Transverse colon (tissue), 4 donors: Measurements from ENCODE around the gene ZNF414.

Experiments
- CTCF ChIP-seq, 5 experiments: fragments of 200-600 bp in 3 of 5; fragments of 450-650 bp in 2 of 5; sonication (generic) in 3 of 5; IDR thresholded peaks; 1 replicate in 2 of 5; 2 replicates in 3 of 5; pipeline ENCODE4 v1.5.1; 2016 to 2017; ENCODE audit warnings: antibody characterized with exemption in 5 of 5, inconsistent platforms in 3 of 5, mild to moderate bottlenecking in 2 of 5, moderate library complexity in 1 of 5
- EP300 ChIP-seq: sonication (generic); formaldehyde crosslinking; IDR thresholded peaks from one replicate; pipeline ENCODE4 v1.6.1; 2017; ENCODE audit warnings: antibody characterized with exemption, low read depth
- POLR2A ChIP-seq: fragments of 450-650 bp; IDR thresholded peaks from one replicate; pipeline ENCODE4 v1.6.1; 2016; ENCODE audit warnings: antibody characterized with exemption, mild to moderate bottlenecking, moderate library complexity
- POLR2AphosphoS5 ChIP-seq, 3 donors: sonication (generic); formaldehyde crosslinking; IDR thresholded peaks; one replicate each; pipeline ENCODE4 v1.6.1; 2016; ENCODE audit warnings: antibody characterized with exemption in 3 of 3

GRCh38 chr19:8461891-8462290 lies 52.1 kb downstream of the ZNF414 start:
- TF ChIP-seq CTCF (IDR thresholded peaks at IDR 0.05) (no peak), POLR2AphosphoS5 (IDR thresholded peaks at IDR 0.05) (no peak), POLR2A (no peak), EP300 (no peak)
